K562 (cell line): ENCODE data around the gene REXO2. TPM values are rescaled to one million over a fixed set of nuclear protein-coding genes. Genes with fewer than 3 reads are reported as not detected.

Source experiments
- AFF4 ChIP-seq: sonication (generic); formaldehyde crosslinking; IDR thresholded peaks from 2 replicates; pipeline ENCODE4 v1.8.0; 2023; ENCODE audit warnings: mild to moderate bottlenecking, missing genetic modification reagents
- CBX3 ChIP-seq, 2 experiments: IDR thresholded peaks; 1 replicate in 1 of 2; 2 replicates in 1 of 2; pipeline ENCODE4 v1.6.1; 2012; ENCODE audit warnings: inconsistent platforms in 2 of 2, low read length in 2 of 2, borderline replicate concordance in 1 of 2, control low read depth in 1 of 2
- CEBPB ChIP-seq: fragments of 450-650 bp; IDR thresholded peaks from 2 replicates; pipeline ENCODE4 v1.6.1; 2016; ENCODE audit warnings: missing genetic modification characterization, missing compliant biosample characterization
- HSF4 ChIP-seq: fragments of 250-450 bp; sonication (Bioruptor Pico); IDR thresholded peaks from 2 replicates; pipeline ENCODE4 v2.1.2; 2022; ENCODE audit warnings: mild to moderate bottlenecking, moderate library complexity, borderline replicate concordance
- JUN ChIP-seq, 2 experiments: sonication (generic) in 1 of 2; formaldehyde crosslinking in 1 of 2; IDR thresholded peaks; 2 replicates each; pipeline versions ENCODE4 v1.6.1 to v1.8.0; 2012 to 2022; ENCODE audit warnings: borderline replicate concordance in 2 of 2, mild to moderate bottlenecking in 2 of 2, improper control_type of control experiment in 1 of 2, low read depth in 1 of 2, low read length in 1 of 2, missing genetic modification reagents in 1 of 2
- KLF13 ChIP-seq: fragments of 450-650 bp; IDR thresholded peaks from 2 replicates; pipeline ENCODE4 v1.6.1; 2016; ENCODE audit warnings: missing genetic modification characterization, low read depth, mild to moderate bottlenecking, missing compliant biosample characterization, moderate library complexity, borderline replicate concordance
- MBD2 ChIP-seq: sonication (generic); IDR thresholded peaks from 2 replicates; pipeline ENCODE4 v1.6.1; 2016; ENCODE audit warnings: low read depth, borderline replicate concordance
- MLLT1 ChIP-seq, 2 experiments: fragments of 450-650 bp; IDR thresholded peaks; 2 replicates each; pipeline ENCODE4 v1.6.1; 2016
- NRF1 ChIP-seq, 2 experiments: fragments of 450-650 bp; IDR thresholded peaks in 1 of 2; conservative IDR thresholded peaks in 1 of 2; 2 replicates each; pipeline ENCODE4 v1.6.1; 2014; ENCODE audit warnings: mild to moderate bottlenecking in 2 of 2
- ZBTB1 ChIP-seq: sonication (generic); formaldehyde crosslinking; IDR thresholded peaks from 2 replicates; pipeline ENCODE4 v1.8.1; 2023; ENCODE audit warnings: missing genetic modification reagents, low read depth, mild to moderate bottlenecking, borderline replicate concordance
- ZFX ChIP-seq: sonication (generic); formaldehyde crosslinking; IDR thresholded peaks from 2 replicates; pipeline ENCODE4 v1.8.0; 2022; ENCODE audit warnings: mild to moderate bottlenecking, missing genetic modification reagents, moderate library complexity
- ZKSCAN1 ChIP-seq: fragments of 150-350 bp; IDR thresholded peaks from 2 replicates; pipeline ENCODE4 v1.6.1; 2016; ENCODE audit warnings: low read depth, low read length
- ZNF12 ChIP-seq: sonication (generic); formaldehyde crosslinking; IDR thresholded peaks from 2 replicates; pipeline ENCODE4 v1.4.0; 2020; ENCODE audit warnings: mild to moderate bottlenecking, missing genetic modification reagents
- polyA plus RNA-seq, 8 experiments: library from polyadenylated mRNA; depleted of rRNA in 4 of 8; stranded (reverse) in 5 of 8; unstranded in 3 of 8; fragments of >200 nt; fragmentation: Nextera tagmentation in 2 of 8; fragmentation: Illumina TruSeq in 1 of 8; extraction: Ambion mirVana in 2 of 8; extraction: Trizol in 1 of 8; gene quantifications; 2 replicates each; pipeline versions ENCODE4 v1.2.1 to v1.2.3, GENCODE V29; 2011 to 2014; ENCODE audit warnings: inconsistent platforms in 1 of 8, missing spikeins in 1 of 8
- total RNA-seq, 7 experiments: library from RNA; depleted of rRNA in 6 of 7; stranded (reverse); fragments of >200 nt in 6 of 7; fragmentation: Illumina TruSeq in 2 of 7; extraction: Trizol in 2 of 7; gene quantifications; 2 replicates each; pipeline versions ENCODE4 v1.2.1 to v1.2.3, GENCODE V29; 2011 to 2021; ENCODE audit warnings: low replicate concordance in 1 of 7
- TF ChIP-seq, protein P1 (sequence below): fragments of 200-800 bp; sonication (Bioruptor generic); IDR thresholded peaks from 2 replicates; pipeline ENCODE4 v1.6.1; 2017; ENCODE audit warnings: missing genetic modification characterization, missing compliant biosample characterization
- TF ChIP-seq, protein P2 (sequence below), 2 experiments: IDR thresholded peaks; 2 replicates each; pipeline ENCODE4 v1.6.1; 2011; ENCODE audit warnings: borderline replicate concordance in 1 of 2, control low read depth in 1 of 2, low read depth in 1 of 2, low read length in 1 of 2, mild to moderate bottlenecking in 1 of 2, mixed read lengths in 1 of 2, moderate library complexity in 1 of 2; ENCODE audit not compliant: insufficient read depth in 1 of 2, insufficient read length in 1 of 2, poor library complexity in 1 of 2, severe bottlenecking in 1 of 2; ENCODE audit errors: extremely low read depth in 1 of 2

REXO2 gene
- total and polyA plus RNA-seq, 9 of the 15 experiments (the other 6 are each of a cell fraction or from before 2014, with no cell fraction given) = 143 to 370 (median 193) TPM

GRCh38 chr11:114399490-114400215, 39.6 kb upstream of the REXO2 start (continued):
- TF ChIP-seq AFF4 = peak; percentile 90; the same call in 1 of the 2 replicates
- TF ChIP-seq ZKSCAN1 = 0 out of 2 replicates have a peak, but pooled peaks have one; percentile 33
- 0 out of 2 replicates have a peak, but pooled peaks have one; percentile 5 for TF ChIP-seq KLF13
- TF ChIP-seq CEBPB (tag) = peak; percentile 88
- TF ChIP-seq MBD2 = 0 out of 2 replicates have a peak, but pooled peaks have one; percentile 45
- no peak for TF ChIP-seq ZFX
- TF ChIP-seq ZNF12 (CRISPR knock-in tag) = peak; percentile 21; the same call in 1 of the 2 replicates
- TF ChIP-seq, protein P1, sequence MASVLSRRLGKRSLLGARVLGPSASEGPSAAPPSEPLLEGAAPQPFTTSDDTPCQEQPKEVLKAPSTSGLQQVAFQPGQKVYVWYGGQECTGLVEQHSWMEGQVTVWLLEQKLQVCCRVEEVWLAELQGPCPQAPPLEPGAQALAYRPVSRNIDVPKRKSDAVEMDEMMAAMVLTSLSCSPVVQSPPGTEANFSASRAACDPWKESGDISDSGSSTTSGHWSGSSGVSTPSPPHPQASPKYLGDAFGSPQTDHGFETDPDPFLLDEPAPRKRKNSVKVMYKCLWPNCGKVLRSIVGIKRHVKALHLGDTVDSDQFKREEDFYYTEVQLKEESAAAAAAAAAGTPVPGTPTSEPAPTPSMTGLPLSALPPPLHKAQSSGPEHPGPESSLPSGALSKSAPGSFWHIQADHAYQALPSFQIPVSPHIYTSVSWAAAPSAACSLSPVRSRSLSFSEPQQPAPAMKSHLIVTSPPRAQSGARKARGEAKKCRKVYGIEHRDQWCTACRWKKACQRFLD (CRISPR knock-in tag) = peak; percentile 15; the same call in 1 of the 2 replicates
- 0 out of 2 replicates have a peak, but pooled peaks have one; percentile 56 for TF ChIP-seq ZBTB1
- TF ChIP-seq NRF1 (conservative IDR thresholded peaks at IDR 0.05 in 1 of 2, IDR thresholded peaks at IDR 0.05 in 1 of 2) = no peak
- 0 out of 4 replicates have a peak, but pooled peaks of 1 of the 2 experiments have one; percentile 80 for TF ChIP-seq MLLT1 (IDR thresholded peaks at IDR 0.05)
- TF ChIP-seq CBX3 (IDR thresholded peaks at IDR 0.05; ENCODE audit: borderline replicate concordance in 1 of 2, low read length in 2 of 2) = 0 out of 3 replicates have a peak, but pooled peaks of 1 of the 2 experiments have one; percentile 12
- TF ChIP-seq HSF4 = 0 out of 2 replicates have a peak, but pooled peaks have one; percentile 20
- TF ChIP-seq, protein P2, sequence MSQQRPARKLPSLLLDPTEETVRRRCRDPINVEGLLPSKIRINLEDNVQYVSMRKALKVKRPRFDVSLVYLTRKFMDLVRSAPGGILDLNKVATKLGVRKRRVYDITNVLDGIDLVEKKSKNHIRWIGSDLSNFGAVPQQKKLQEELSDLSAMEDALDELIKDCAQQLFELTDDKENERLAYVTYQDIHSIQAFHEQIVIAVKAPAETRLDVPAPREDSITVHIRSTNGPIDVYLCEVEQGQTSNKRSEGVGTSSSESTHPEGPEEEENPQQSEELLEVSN (IDR thresholded peaks at IDR 0.05; ENCODE audit: borderline replicate concordance in 1 of 2, extremely low read depth in 1 of 2, insufficient read depth in 1 of 2, insufficient read length in 1 of 2, low read depth in 1 of 2, low read length in 1 of 2, poor library complexity in 1 of 2, severe bottlenecking in 1 of 2) = peak; percentile 46 to 70
- TF ChIP-seq JUN (IDR thresholded peaks at IDR 0.05; ENCODE audit: borderline replicate concordance, low read depth, low read length) = no peak
- 0 out of 2 replicates have a peak, but pooled peaks have one; percentile 75 for TF ChIP-seq JUN (CRISPR knock-in tag; IDR thresholded peaks at IDR 0.05; ENCODE audit: borderline replicate concordance)
